Trophoblast cell (in vitro differentiated cells and primary cell): ENCODE measurements around the gene GHRHR.
A peak's percentile ranks its signal among the peaks of the same experiment; 100 is the strongest.

Experiments used
- DNase-seq, 2 donors: peaks; one replicate each; pipeline ENCODE4 v3.0.0-alpha.2; 2016
- H2AFZ ChIP-seq: 2 replicates; pipeline ENCODE4 v1.6.1; 2013; ENCODE audit warnings: low read length, moderate library complexity, mild to moderate bottlenecking; ENCODE audit not compliant: insufficient read depth, poor library complexity
- H2AK5ac ChIP-seq: 2 replicates; pipeline ENCODE4 v1.6.1; 2013; ENCODE audit warnings: mild to moderate bottlenecking, low read length
- H2BK120ac ChIP-seq: 2 replicates; pipeline ENCODE4 v1.6.1; 2013; ENCODE audit warnings: low read length, mild to moderate bottlenecking, moderate library complexity; ENCODE audit not compliant: insufficient read depth, poor library complexity
- H2BK12ac ChIP-seq: 2 replicates; pipeline ENCODE4 v1.6.1; 2013; ENCODE audit warnings: mild to moderate bottlenecking, low read length, moderate library complexity
- H2BK5ac ChIP-seq: 2 replicates; pipeline ENCODE4 v1.6.1; 2013; ENCODE audit warnings: low read length, low read depth, moderate library complexity, mild to moderate bottlenecking; ENCODE audit not compliant: poor library complexity
- H3K14ac ChIP-seq: 2 replicates; pipeline ENCODE4 v1.6.1; 2013; ENCODE audit warnings: mild to moderate bottlenecking, low read length
- H3K18ac ChIP-seq: 2 replicates; pipeline ENCODE4 v1.6.1; 2013; ENCODE audit warnings: mild to moderate bottlenecking, low read length
- H3K23ac ChIP-seq: 2 replicates; pipeline ENCODE4 v1.6.1; 2013; ENCODE audit warnings: low read length
- H3K27ac ChIP-seq: 2 replicates; pipeline ENCODE4 v1.5.1; 2013; ENCODE audit warnings: low read depth, mild to moderate bottlenecking, inconsistent platforms, low read length, moderate library complexity
- H3K27me3 ChIP-seq: 2 replicates; pipeline ENCODE4 v1.6.1; 2013; ENCODE audit warnings: inconsistent platforms, mild to moderate bottlenecking, low read length, moderate library complexity; ENCODE audit not compliant: insufficient read depth
- H3K36me3 ChIP-seq, 2 experiments: 1 replicate in 1 of 2; 2 replicates in 1 of 2; pipeline ENCODE4 v1.6.1; 2013; ENCODE audit warnings: low read length in 2 of 2, mild to moderate bottlenecking in 2 of 2, moderate library complexity in 1 of 2; ENCODE audit not compliant: insufficient read depth in 2 of 2, control insufficient read depth in 1 of 2
- H3K4ac ChIP-seq: 2 replicates; pipeline ENCODE4 v1.6.1; 2013; ENCODE audit warnings: low read depth, mild to moderate bottlenecking, low read length, moderate library complexity
- H3K4me1 ChIP-seq, 2 experiments: 1 replicate in 1 of 2; 2 replicates in 1 of 2; pipeline ENCODE4 v1.6.1; 2013; ENCODE audit warnings: low read length in 2 of 2, mild to moderate bottlenecking in 2 of 2, moderate library complexity in 1 of 2; ENCODE audit not compliant: insufficient read depth in 2 of 2, control insufficient read depth in 1 of 2
- H3K4me2 ChIP-seq: 2 replicates; pipeline ENCODE4 v1.6.1; 2013; ENCODE audit warnings: inconsistent platforms, mild to moderate bottlenecking, low read length, moderate library complexity
- H3K4me3 ChIP-seq: 2 replicates; pipeline ENCODE4 v1.5.1; 2013; ENCODE audit warnings: mild to moderate bottlenecking, low read depth, low read length, inconsistent platforms
- H3K79me1 ChIP-seq: one replicate; pipeline ENCODE4 v1.6.1; 2013; ENCODE audit warnings: low read length
- H3K79me2 ChIP-seq: 2 replicates; pipeline ENCODE4 v1.6.1; 2013; ENCODE audit warnings: low read length, mild to moderate bottlenecking; ENCODE audit not compliant: control insufficient read depth, insufficient read depth, poor library complexity
- H3K9ac ChIP-seq: 2 replicates; pipeline ENCODE4 v1.6.1; 2013; ENCODE audit warnings: mild to moderate bottlenecking, low read length
- H3K9me3 ChIP-seq: 2 replicates; pipeline ENCODE4 v1.6.1; 2013; ENCODE audit warnings: low read depth, mild to moderate bottlenecking, control low read depth, inconsistent platforms, low read length; ENCODE audit not compliant: insufficient read depth
- H4K12ac ChIP-seq: 2 replicates; pipeline ENCODE4 v1.6.1; 2013; ENCODE audit warnings: low read depth, mild to moderate bottlenecking, low read length, moderate library complexity
- H4K8ac ChIP-seq: 2 replicates; pipeline ENCODE4 v1.6.1; 2013; ENCODE audit warnings: low read depth, mild to moderate bottlenecking, low read length, moderate library complexity
- H4K91ac ChIP-seq: one replicate; pipeline ENCODE4 v1.6.1; 2013; ENCODE audit warnings: low read depth, mild to moderate bottlenecking, low read length, moderate library complexity
- WGBS: extraction: QIAGEN DNeasy Blood & Tissue Kit; methylation state at CpG from one replicate; pipeline ENCODE4 v1.1.7; 2013; ENCODE audit warnings: missing lambda C conversion rate; ENCODE audit not compliant: insufficient read length, insufficient coverage; ENCODE audit errors: extremely low coverage; 5-methylcytosine and 5-hydroxymethylcytosine counted together

Gene GHRHR

DNA sequence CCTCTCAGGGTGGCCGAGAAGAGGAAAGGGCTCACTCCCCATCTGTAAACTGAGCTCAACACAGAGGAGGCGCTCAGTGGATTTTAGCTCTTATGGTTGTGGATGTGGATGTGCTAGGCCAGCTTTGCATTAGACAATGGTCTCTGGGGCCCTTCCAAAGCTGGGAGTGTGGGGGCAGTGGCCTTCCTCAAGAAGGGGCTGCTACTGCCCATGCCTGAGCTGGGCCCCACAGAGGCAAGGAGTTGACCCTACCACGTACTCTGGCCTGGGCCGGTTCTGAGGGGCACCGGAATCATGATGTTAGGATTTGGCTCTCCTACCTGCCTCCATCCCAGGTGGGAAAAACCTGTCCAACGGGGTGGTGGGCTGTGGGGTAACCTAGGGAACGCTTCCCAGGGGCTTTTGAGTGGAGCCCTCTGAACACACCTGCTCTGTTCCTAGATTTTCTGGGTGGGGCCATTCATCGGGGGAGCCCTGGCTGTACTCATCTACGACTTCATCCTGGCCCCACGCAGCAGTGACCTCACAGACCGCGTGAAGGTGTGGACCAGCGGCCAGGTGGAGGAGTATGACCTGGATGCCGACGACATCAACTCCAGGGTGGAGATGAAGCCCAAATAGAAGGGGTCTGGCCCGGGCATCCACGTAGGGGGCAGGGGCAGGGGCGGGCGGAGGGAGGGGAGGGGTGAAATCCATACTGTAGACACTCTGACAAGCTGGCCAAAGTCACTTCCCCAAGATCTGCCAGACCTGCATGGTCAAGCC lies 40.6 kb upstream of the GHRHR start:
- no peak overlapping the region for H3K9ac ChIP-seq
- no peaks in the 10 kb centered on the region for H3K36me3 ChIP-seq
- no peak overlapping the region for H3K4me3 ChIP-seq
- H2BK5ac ChIP-seq, result no peak overlapping the region
- H2BK120ac ChIP-seq, result no peak overlapping the region
- no peak overlapping the region for H3K27ac ChIP-seq
- peaks cover 7% of the 10 kb centered on the region for H3K9me3 ChIP-seq
- H3K79me2 ChIP-seq, result no peaks in the 10 kb centered on the region
- H4K8ac ChIP-seq, result no peak overlapping the region
- no peak overlapping the region for H3K4me2 ChIP-seq
- no peak overlapping the region for H4K12ac ChIP-seq
- H3K18ac ChIP-seq, result no peak overlapping the region
- H3K23ac ChIP-seq, result no peak overlapping the region
- DNase-seq, result no peak
- no peak overlapping the region for H2AFZ ChIP-seq
- H3K27me3 ChIP-seq, result no peaks in the 10 kb centered on the region
- H4K91ac ChIP-seq, result peak overlapping the region; percentile 34
- H3K14ac ChIP-seq, result no peak overlapping the region
- H3K4ac ChIP-seq, result no peak overlapping the region
- no peak overlapping the region for H2BK12ac ChIP-seq
- H3K79me1 ChIP-seq, result peaks cover 2% of the 10 kb centered on the region
- no CpG with 5 or more reads among the region's 19 CpGs for WGBS
- peaks cover 9 to 11% of the 10 kb centered on the region in 2 experiments for H3K4me1 ChIP-seq
- H2AK5ac ChIP-seq, result no peak overlapping the region

DNA sequence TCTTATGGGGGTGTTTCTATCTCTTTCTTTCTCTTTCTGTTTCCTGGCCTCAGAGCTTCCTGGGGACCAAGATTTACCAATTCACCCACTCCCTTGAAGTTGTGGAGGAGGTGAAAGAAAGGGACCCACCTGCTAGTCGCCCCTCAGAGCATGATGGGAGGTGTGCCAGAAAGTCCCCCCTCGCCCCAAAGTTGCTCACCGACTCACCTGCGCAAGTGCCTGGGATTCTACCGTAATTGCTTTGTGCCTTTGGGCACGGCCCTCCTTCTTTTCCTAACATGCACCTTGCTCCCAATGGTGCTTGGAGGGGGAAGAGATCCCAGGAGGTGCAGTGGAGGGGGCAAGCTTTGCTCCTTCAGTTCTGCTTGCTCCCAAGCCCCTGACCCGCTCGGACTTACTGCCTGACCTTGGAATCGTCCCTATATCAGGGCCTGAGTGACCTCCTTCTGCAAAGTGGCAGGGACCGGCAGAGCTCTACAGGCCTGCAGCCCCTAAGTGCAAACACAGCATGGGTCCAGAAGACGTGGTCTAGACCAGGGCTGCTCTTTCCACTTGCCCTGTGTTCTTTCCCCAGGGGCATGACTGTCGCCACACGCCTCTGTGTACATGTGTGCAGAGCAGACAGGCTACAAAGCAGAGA lies 39.9 kb upstream of the GHRHR start:
- no peak overlapping the region for H3K9ac ChIP-seq
- no peak overlapping the region for H3K4me2 ChIP-seq
- H2AK5ac ChIP-seq, result no peak overlapping the region
- peaks cover 9 to 11% of the 10 kb centered on the region in 2 experiments for H3K4me1 ChIP-seq
- no peak overlapping the region for H2AFZ ChIP-seq
- no peaks in the 10 kb centered on the region for H3K27me3 ChIP-seq
- H4K12ac ChIP-seq, result no peak overlapping the region
- no peak overlapping the region for H2BK5ac ChIP-seq
- peaks cover 7% of the 10 kb centered on the region for H3K9me3 ChIP-seq
- H3K4ac ChIP-seq, result no peak overlapping the region
- no peak overlapping the region for H4K8ac ChIP-seq
- H3K27ac ChIP-seq, result no peak overlapping the region
- no CpG with 5 or more reads among the region's 13 CpGs for WGBS
- no peaks in the 10 kb centered on the region for H3K36me3 ChIP-seq
- no peak overlapping the region for H2BK120ac ChIP-seq
- no peak overlapping the region for H2BK12ac ChIP-seq
- H3K23ac ChIP-seq, result no peak overlapping the region
- no peak for DNase-seq
- no peak overlapping the region for H4K91ac ChIP-seq
- no peak overlapping the region for H3K18ac ChIP-seq
- H3K79me2 ChIP-seq, result no peaks in the 10 kb centered on the region
- H3K14ac ChIP-seq, result no peak overlapping the region
- peaks cover 2% of the 10 kb centered on the region for H3K79me1 ChIP-seq
- H3K4me3 ChIP-seq, result no peak overlapping the region

DNA sequence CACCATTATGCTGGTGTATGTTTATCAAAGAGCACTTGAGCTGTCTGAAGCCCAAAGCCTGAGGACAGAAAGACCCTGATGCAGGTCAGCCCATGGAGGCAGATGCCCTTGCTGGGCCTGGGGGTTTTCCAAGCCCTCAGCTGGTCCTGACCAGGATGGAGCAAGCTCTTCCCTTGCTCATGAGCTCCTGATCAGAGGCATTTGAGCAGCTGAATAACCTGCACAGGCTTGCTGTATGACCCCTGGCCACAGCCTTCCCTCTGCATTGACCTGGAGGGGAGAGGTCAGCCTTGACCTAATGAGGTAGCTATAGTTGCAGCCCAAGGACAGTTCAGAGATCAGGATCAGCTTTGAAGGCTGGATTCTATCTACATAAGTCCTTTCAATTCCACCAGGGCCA lies 39.1 kb upstream of the GHRHR start:
- H3K23ac ChIP-seq, result no peak overlapping the region

DNA sequence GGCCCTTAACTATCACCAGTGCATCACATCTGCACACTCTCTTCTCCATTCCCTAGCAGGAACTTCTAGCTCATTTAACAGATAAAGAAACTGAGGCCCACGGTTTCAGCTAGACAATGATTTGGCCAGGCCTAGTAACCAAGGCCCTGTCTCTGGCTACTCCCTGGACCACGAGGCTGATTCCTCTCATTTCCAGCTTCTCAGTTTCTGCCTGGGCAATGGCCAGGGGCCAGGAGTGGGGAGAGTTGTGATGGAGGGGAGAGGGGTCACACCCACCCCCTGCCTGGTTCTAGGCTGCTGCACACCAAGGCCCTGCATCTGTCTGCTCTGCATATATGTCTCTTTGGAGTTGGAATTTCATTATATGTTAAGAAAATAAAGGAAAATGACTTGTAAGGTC lies 38.6 kb upstream of the GHRHR start:
- H3K14ac ChIP-seq, result no peak overlapping the region
- H3K27ac ChIP-seq, result no peak overlapping the region
- H3K27me3 ChIP-seq, result no peaks in the 10 kb centered on the region
- no peak overlapping the region for H2BK120ac ChIP-seq
- no peak overlapping the region for H3K9ac ChIP-seq
- no peak overlapping the region for H3K4me3 ChIP-seq
- H2AK5ac ChIP-seq, result no peak overlapping the region
- peaks cover 2% of the 10 kb centered on the region for H3K79me1 ChIP-seq
- no peaks in the 10 kb centered on the region for H3K36me3 ChIP-seq
- no peak overlapping the region for H2BK5ac ChIP-seq
- H2BK12ac ChIP-seq, result no peak overlapping the region
- no peak overlapping the region for H4K8ac ChIP-seq
- no peak overlapping the region for H4K12ac ChIP-seq
- no peak overlapping the region for H3K4me2 ChIP-seq
- no peak overlapping the region for H3K18ac ChIP-seq
- H3K79me2 ChIP-seq, result no peaks in the 10 kb centered on the region
- no peak overlapping the region for H3K23ac ChIP-seq
- peaks cover 9 to 14% of the 10 kb centered on the region in 2 experiments for H3K4me1 ChIP-seq
- peaks cover 7% of the 10 kb centered on the region for H3K9me3 ChIP-seq
- H4K91ac ChIP-seq, result no peak overlapping the region
- no peak overlapping the region for H2AFZ ChIP-seq
- DNase-seq, result no peak
- H3K4ac ChIP-seq, result no peak overlapping the region
- no CpG with 5 or more reads among the region's 2 CpGs for WGBS

More for the DNA sequence above, 39.1 kb upstream of the GHRHR start:
- no peak overlapping the region for H3K14ac ChIP-seq
- no peaks in the 10 kb centered on the region for H3K36me3 ChIP-seq
- no peak overlapping the region for H3K18ac ChIP-seq
- H2BK12ac ChIP-seq, result no peak overlapping the region
- H4K8ac ChIP-seq, result no peak overlapping the region
- H3K9ac ChIP-seq, result no peak overlapping the region
- DNase-seq, result no peak
- no peak overlapping the region for H3K4me3 ChIP-seq
- H2AFZ ChIP-seq, result no peak overlapping the region
- no peak overlapping the region for H4K12ac ChIP-seq
- peaks cover 7% of the 10 kb centered on the region for H3K9me3 ChIP-seq
- no peak overlapping the region for H3K27ac ChIP-seq
- H2BK120ac ChIP-seq, result no peak overlapping the region
- no peaks in the 10 kb centered on the region for H3K27me3 ChIP-seq
- no peaks in the 10 kb centered on the region for H3K79me2 ChIP-seq
- H3K4me2 ChIP-seq, result no peak overlapping the region
- H4K91ac ChIP-seq, result no peak overlapping the region
- peaks cover 2% of the 10 kb centered on the region for H3K79me1 ChIP-seq
- H3K4ac ChIP-seq, result no peak overlapping the region
- H2BK5ac ChIP-seq, result no peak overlapping the region
- peaks cover 9 to 11% of the 10 kb centered on the region in 2 experiments for H3K4me1 ChIP-seq
- H2AK5ac ChIP-seq, result no peak overlapping the region
